ENCODE data around the gene KRCC1. TPM values are rescaled to one million over a fixed set of nuclear protein-coding genes. Genes with fewer than 3 reads are reported as not detected.

The KRCC1 gene
- total RNA-seq, 2 experiments from 2014 or later, result 10.8 to 11.1 TPM

DNA sequence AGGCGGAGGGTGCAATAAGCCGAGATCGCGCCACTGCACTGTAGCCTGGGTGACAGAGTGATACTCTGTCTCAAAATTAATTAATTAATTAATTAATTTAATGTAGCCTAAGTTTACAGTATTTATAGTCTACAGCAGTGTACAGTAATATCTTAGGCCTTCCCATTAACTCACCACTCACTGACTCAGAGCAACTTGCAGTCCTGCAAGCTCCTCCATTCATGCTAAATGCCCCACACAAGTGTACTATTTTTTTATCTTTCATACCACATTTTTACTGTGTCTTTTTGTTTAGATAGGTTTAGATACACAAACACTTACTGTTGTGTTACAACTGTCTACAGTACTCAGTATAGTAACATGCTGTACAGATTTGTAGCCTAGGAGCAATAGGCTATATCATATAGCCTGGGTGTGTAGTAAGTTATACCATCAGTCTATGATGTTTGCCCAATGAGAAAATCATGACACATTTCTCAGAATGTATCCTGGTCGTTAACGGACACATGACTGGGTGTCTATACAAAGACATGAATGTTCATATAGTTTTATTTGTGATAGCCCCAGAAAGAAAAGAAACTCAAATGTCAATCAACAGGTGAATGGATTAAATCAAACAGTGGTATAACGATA lies 23.4 kb downstream of the KRCC1 start:
- DNase-seq, result no peak
- POLR2A ChIA-PET, result interaction anchor here (1.0 to 2.1 kb wide), 2 partner anchors 16 kb away, joined by 3 to 10 read pairs; partner anchors contain the start of gene RNU2-63P
- CTCF ChIA-PET, result interaction anchor here (0.7 to 1.3 kb wide), 3 partner anchors 29 to 36 kb away, joined by 3 read pairs; no protein-coding TSS in a partner anchor
- Mint-ChIP-seq H3K4me3 (no peak overlapping the region), H3K36me3 (ENCODE audit: low read depth) (peaks cover 47% of the 10 kb centered on the region), H3K9me3 (peaks cover 4% of the 10 kb centered on the region), H3K27ac (no peak overlapping the region), H3K4me1 (ENCODE audit: low read depth) (peaks cover 25% of the 10 kb centered on the region), H3K27me3 (no peaks in the 10 kb centered on the region)
- ATAC-seq, result no peak
- TF ChIP-seq, protein P1, sequence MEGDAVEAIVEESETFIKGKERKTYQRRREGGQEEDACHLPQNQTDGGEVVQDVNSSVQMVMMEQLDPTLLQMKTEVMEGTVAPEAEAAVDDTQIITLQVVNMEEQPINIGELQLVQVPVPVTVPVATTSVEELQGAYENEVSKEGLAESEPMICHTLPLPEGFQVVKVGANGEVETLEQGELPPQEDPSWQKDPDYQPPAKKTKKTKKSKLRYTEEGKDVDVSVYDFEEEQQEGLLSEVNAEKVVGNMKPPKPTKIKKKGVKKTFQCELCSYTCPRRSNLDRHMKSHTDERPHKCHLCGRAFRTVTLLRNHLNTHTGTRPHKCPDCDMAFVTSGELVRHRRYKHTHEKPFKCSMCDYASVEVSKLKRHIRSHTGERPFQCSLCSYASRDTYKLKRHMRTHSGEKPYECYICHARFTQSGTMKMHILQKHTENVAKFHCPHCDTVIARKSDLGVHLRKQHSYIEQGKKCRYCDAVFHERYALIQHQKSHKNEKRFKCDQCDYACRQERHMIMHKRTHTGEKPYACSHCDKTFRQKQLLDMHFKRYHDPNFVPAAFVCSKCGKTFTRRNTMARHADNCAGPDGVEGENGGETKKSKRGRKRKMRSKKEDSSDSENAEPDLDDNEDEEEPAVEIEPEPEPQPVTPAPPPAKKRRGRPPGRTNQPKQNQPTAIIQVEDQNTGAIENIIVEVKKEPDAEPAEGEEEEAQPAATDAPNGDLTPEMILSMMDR (IDR thresholded peaks at IDR 0.05), result no peak
- intact Hi-C loops (cut with micrococcal nuclease), result no loop called here

DNA sequence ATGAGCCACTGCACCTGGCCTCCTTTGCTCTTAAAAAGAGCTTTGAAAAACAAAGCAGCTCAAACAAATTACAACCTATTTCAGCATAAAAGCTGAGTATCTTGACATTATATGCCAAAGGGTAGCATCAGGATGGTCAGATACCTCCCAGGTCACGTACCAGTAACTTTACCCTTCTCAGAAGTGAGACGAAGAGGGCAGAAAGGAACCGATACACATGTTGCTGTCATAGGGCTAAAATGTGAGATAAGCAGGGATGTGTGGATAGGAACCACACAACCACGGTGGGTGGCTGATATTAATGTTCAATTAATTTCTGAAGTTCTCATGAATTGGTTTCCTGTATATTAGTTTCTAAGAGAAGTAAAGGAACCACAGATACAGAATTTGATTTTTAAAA lies 26.7 kb downstream of the KRCC1 start:
- DNase-seq (no peak), ATAC-seq (no peak)
- TF ChIP-seq, protein P1 (IDR thresholded peaks at IDR 0.05), result no peak
- no peaks in the 10 kb centered on the region for H3K9me3 Mint-ChIP-seq
- H3K36me3 Mint-ChIP-seq (ENCODE audit: low read depth), result peaks cover 29% of the 10 kb centered on the region
- H3K27ac Mint-ChIP-seq, result no peak overlapping the region
- intact Hi-C loops (cut with micrococcal nuclease), result no loop called here
- H3K27me3 Mint-ChIP-seq, result no peaks in the 10 kb centered on the region
- H3K4me1 Mint-ChIP-seq (ENCODE audit: low read depth), result peaks cover 11% of the 10 kb centered on the region
- ChIA-PET POLR2A (interaction anchor here (2.4 kb wide), 1 partner anchor 12 kb away, joined by 16 read pairs; the partner anchor contains the start of gene RNU2-63P), CTCF (interaction anchor here (1.1 kb wide), 1 partner anchor 19 kb away, joined by 3 read pairs; no protein-coding TSS in a partner anchor)
- H3K4me3 Mint-ChIP-seq, result no peak overlapping the region

DNA sequence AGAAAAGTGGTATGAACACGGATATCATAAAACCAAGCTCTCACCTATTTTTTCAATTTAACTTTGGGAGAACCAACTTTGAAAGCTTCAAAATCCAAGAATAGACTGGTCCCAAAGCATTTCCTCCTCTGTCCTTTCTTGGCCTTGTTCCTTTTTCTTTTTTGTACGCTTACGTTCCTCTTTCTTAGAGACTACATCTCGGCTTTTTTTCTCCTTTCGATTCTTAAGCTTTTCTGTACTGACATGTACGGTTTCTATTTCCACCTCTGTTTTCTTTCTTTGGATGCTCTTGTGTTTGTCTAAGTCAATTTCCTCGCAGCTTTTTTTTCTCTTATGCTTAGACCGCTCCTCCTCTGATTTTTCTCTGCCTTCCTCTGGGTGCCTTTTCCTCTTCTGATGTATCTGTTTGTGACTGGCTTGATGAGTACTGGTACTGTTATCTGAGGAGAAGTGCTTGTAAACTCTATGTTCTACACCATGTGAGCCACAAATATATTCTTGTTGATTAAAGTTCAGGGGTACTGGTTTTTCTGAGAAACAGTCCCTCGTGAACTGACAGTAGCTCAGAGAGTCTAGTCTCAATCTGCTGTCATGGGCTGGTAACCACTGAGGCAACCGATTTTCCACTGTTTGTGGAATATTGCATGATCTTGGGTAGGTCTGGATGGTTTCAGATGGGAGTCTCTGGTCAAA lies 27.7 kb downstream of the KRCC1 start:
- CTCF ChIA-PET, result interaction anchor here (0.7 to 1.1 kb wide), 2 partner anchors 18 to 33 kb away, joined by 3 read pairs; no protein-coding TSS in a partner anchor
- TF ChIP-seq, protein P1 (IDR thresholded peaks at IDR 0.05), result no peak
- POLR2A ChIA-PET, result interaction anchor here (0.9 to 2.4 kb wide), 2 partner anchors 11 to 26 kb away, joined by 3 to 16 read pairs; partner anchors contain the start of gene RNU2-63P
- Mint-ChIP-seq H3K9me3 (no peaks in the 10 kb centered on the region), H3K27me3 (no peaks in the 10 kb centered on the region), H3K27ac (peak overlapping the region; percentile 49), H3K36me3 (ENCODE audit: low read depth) (peaks cover 25% of the 10 kb centered on the region), H3K4me1 (ENCODE audit: low read depth) (peaks cover 11% of the 10 kb centered on the region), H3K4me3 (peak overlapping the region; percentile 18)
- DNase-seq (no peak), ATAC-seq (peak; percentile 56)
- intact Hi-C loops (cut with micrococcal nuclease), result no loop called here

DNA sequence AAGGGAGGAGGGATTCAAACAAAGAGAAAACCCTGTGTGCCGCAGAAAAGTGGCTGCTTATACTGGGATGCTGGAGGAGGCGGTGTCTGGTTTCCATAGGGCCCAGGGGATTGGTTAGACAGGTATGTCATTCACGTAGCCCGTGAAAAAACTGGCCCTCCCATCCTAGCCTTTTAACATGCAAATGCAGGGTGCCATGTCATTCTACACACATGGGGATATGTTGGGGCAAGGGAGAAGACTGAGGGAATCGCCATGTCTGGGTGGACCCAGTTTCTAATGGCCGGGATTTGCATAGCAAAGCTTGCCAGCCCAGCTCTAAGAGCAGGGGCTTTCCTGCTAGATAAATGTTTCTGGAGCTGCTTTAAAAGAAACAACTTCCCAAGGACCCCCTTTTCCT lies 31.1 kb downstream of the KRCC1 start:
- intact Hi-C loops (cut with micrococcal nuclease), result no loop called here
- Mint-ChIP-seq H3K27me3 (no peaks in the 10 kb centered on the region), H3K9me3 (no peaks in the 10 kb centered on the region), H3K4me3 (no peak overlapping the region), H3K36me3 (ENCODE audit: low read depth) (peaks cover 18% of the 10 kb centered on the region), H3K4me1 (ENCODE audit: low read depth) (peaks cover 11% of the 10 kb centered on the region), H3K27ac (no peak overlapping the region)
- TF ChIP-seq, protein P1 (IDR thresholded peaks at IDR 0.05), result no peak
- ATAC-seq, result no peak
- ChIA-PET CTCF (no interaction called here), POLR2A (interaction anchor here (2.6 kb wide), 1 partner anchor 8 kb away, joined by 16 read pairs; the partner anchor contains the start of gene RNU2-63P)
- DNase-seq, result no peak

DNA sequence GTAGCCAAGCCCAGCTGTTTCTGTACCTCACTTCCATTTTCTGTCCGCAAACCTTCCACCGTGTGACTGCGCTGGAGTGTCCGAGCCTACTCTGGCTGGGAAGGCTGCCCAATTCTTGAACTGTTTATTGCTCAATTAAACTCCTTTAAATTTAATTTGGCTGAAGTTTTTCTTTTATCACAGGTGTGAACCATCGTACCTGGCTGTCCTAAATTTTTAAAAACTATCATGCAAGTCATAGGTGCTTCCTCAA lies 33.0 kb downstream of the KRCC1 start:
- POLR2A ChIA-PET, result no interaction called here
- DNase-seq, result no peak
- intact Hi-C loops (cut with micrococcal nuclease), result no loop called here
- CTCF ChIA-PET, result interaction anchor here (1.1 kb wide), 1 partner anchor 38 kb away, joined by 4 read pairs; no protein-coding TSS in a partner anchor
- H3K4me1 Mint-ChIP-seq (ENCODE audit: low read depth), result peaks cover 5% of the 10 kb centered on the region
- TF ChIP-seq, protein P1 (IDR thresholded peaks at IDR 0.05), result no peak
- H3K36me3 Mint-ChIP-seq (ENCODE audit: low read depth), result peaks cover 3% of the 10 kb centered on the region
- no peak for ATAC-seq
- H3K9me3 Mint-ChIP-seq, result peaks cover 2% of the 10 kb centered on the region
- no peak overlapping the region for H3K27ac Mint-ChIP-seq
- H3K4me3 Mint-ChIP-seq, result no peak overlapping the region
- peaks cover 1% of the 10 kb centered on the region for H3K27me3 Mint-ChIP-seq

Measured in activated CD8-positive, alpha-beta T cell treated with anti-CD3 and anti-CD28 coated beads for 36 hours (primary cell).